ENCODE results near the gene LKAAEAR1. TPM values are rescaled to one million over a fixed set of nuclear protein-coding genes. Genes with fewer than 3 reads are reported as not detected.

Gene LKAAEAR1
- total RNA-seq, 4 donors from 2014 or later, result not detected

- Histone ChIP-seq H3K36me3 (no peaks in the 10 kb centered on the region), H3K4me3 (no peak overlapping the region), H3K27me3 (peaks cover 62% of the 10 kb centered on the region), H3K4me1 (peaks cover 56% of the 10 kb centered on the region), H3K9me3 (no peaks in the 10 kb centered on the region), H3K27ac (no peak overlapping the region)
- DNase-seq (ENCODE audit: low spot score in 2 of 2), result no peak
- TF ChIP-seq EP300 (IDR thresholded peaks at IDR 0.05), result no peak
- TF ChIP-seq, protein P1, sequence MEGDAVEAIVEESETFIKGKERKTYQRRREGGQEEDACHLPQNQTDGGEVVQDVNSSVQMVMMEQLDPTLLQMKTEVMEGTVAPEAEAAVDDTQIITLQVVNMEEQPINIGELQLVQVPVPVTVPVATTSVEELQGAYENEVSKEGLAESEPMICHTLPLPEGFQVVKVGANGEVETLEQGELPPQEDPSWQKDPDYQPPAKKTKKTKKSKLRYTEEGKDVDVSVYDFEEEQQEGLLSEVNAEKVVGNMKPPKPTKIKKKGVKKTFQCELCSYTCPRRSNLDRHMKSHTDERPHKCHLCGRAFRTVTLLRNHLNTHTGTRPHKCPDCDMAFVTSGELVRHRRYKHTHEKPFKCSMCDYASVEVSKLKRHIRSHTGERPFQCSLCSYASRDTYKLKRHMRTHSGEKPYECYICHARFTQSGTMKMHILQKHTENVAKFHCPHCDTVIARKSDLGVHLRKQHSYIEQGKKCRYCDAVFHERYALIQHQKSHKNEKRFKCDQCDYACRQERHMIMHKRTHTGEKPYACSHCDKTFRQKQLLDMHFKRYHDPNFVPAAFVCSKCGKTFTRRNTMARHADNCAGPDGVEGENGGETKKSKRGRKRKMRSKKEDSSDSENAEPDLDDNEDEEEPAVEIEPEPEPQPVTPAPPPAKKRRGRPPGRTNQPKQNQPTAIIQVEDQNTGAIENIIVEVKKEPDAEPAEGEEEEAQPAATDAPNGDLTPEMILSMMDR (IDR thresholded peaks at IDR 0.05), result no peak
- no peak for TF ChIP-seq POLR2AphosphoS5 (IDR thresholded peaks at IDR 0.05)
- TF ChIP-seq POLR2A (IDR thresholded peaks at IDR 0.05), result no peak
- 90% methylated on average over 9 of the region's 9 CpGs for WGBS
Observed at GRCh38 chr20:64043768-64044167, 40.4 kb downstream of the LKAAEAR1 start.

DNA sequence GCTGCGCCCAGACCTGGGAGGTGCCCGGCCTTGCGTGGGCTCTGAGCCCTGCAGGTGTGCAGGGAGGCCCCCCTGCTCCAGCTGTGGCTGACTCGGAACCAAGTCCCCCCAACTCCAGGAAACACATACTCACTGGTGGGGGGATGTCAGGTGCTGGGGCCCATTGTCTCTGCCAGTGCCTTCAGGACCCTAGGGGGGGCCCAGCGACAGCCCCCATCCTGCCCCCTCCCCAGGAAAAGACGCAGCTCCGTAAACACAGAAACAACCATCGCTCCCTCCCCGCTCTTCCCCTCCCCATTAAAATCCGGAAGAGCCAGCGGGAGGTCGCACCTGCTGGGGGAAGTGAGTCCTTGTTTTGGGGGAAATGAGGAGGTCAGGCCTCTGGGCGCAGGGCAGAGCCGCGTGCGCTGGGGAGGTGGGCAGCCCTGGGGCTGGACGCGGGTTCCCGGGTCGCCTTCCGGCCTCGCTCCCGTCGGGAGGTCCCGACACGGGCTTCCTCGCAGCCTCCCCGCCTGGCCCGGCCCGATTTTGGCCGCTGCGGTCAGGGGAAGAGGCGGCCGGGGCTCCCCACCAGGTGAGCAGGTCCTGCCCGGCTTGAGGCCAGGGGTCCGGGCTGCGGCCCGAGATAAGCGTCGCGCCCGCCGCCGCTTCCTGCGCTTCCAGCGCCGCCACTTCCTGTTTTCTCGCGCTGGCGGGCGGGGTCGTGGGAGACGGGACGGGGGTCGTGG is 42.0 kb downstream of the LKAAEAR1 start:
- no peak for TF ChIP-seq EP300 (IDR thresholded peaks at IDR 0.05)
- no peak for TF ChIP-seq POLR2AphosphoS5 (IDR thresholded peaks at IDR 0.05)
- TF ChIP-seq, protein P1 (IDR thresholded peaks at IDR 0.05), result no peak
- no peak for TF ChIP-seq POLR2A (IDR thresholded peaks at IDR 0.05)
- Histone ChIP-seq H3K27ac (peak overlapping the region; percentile 33), H3K4me1 (peaks cover 59% of the 10 kb centered on the region), H3K27me3 (peaks cover 57% of the 10 kb centered on the region), H3K9me3 (no peaks in the 10 kb centered on the region), H3K36me3 (no peaks in the 10 kb centered on the region), H3K4me3 (peak overlapping the region; percentile 46)
- no peak for DNase-seq (ENCODE audit: low spot score in 2 of 2)
- WGBS, result 23% methylated on average over 6 of the region's 55 CpGs

DNA sequence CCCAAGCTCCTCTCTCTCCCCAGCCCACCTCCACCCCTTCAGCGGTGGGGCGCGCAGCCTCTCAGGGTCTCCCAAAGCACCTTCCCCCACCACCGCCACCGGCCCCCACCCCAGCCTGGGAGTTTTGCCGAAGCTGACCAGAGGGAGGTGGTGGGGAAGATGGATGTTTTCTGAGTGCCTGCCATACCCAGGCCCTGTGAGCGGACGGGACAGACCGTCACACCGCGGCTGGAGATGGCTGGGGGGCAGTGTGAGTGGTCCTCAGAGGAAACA is 42.5 kb downstream of the LKAAEAR1 start:
- Histone ChIP-seq H3K36me3 (no peaks in the 10 kb centered on the region), H3K4me3 (peak overlapping the region; percentile 46), H3K27ac (peak overlapping the region; percentile 33), H3K27me3 (peaks cover 52% of the 10 kb centered on the region), H3K4me1 (peaks cover 59% of the 10 kb centered on the region), H3K9me3 (no peaks in the 10 kb centered on the region)
- TF ChIP-seq POLR2A (IDR thresholded peaks at IDR 0.05) (no peak), POLR2AphosphoS5 (IDR thresholded peaks at IDR 0.05) (no peak), EP300 (IDR thresholded peaks at IDR 0.05) (no peak)
- TF ChIP-seq, protein P1 (IDR thresholded peaks at IDR 0.05), result no peak
- DNase-seq (ENCODE audit: low spot score in 2 of 2), result no peak
- 50% methylated on average over 6 of the region's 11 CpGs for WGBS

DNA sequence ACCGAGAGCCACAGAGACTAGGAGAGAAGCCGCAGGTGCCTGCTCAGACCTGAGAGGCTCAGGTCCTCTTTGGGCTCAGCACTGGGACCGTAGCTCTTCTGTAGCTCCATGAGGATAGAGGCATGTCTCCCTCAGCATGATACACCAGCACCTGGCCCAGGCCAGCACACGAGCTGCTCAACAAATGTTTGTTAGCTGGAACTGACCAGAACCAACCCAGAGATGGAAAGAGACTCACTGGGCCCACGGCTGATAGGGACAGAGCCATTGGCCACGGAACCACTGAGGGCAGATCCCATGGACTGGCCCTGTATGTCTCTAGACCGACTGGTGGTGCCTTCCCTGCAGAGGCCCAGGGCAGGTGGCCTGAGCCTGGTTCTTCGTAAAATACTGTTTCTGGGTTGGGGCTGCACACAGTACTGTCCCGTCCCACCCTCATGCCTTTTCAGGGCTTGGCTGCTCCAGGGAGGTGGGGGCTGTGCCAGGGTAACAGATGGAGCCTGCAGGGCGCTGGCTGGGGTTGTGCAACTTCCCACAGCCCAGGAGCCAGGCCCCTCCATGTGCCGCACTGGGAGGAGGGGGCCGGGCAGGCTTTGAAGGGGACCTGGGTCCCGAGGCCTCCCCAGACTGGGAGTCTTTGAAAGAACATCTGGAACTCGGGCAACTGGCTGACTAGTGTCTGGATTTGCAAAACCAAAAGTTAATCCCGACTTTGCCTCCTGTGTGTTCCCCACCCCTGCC is 43.0 kb downstream of the LKAAEAR1 start:
- 20% methylated on average over 1 of the region's 15 CpGs for WGBS
- no peak for DNase-seq (ENCODE audit: low spot score in 2 of 2)
- TF ChIP-seq POLR2A (IDR thresholded peaks at IDR 0.05) (no peak), EP300 (IDR thresholded peaks at IDR 0.05) (no peak)
- TF ChIP-seq, protein P1 (IDR thresholded peaks at IDR 0.05), result no peak
- Histone ChIP-seq H3K4me3 (peak overlapping the region; percentile 46), H3K4me1 (peaks cover 59% of the 10 kb centered on the region), H3K27ac (no peak overlapping the region), H3K27me3 (peaks cover 47% of the 10 kb centered on the region), H3K36me3 (no peaks in the 10 kb centered on the region), H3K9me3 (no peaks in the 10 kb centered on the region)

DNA sequence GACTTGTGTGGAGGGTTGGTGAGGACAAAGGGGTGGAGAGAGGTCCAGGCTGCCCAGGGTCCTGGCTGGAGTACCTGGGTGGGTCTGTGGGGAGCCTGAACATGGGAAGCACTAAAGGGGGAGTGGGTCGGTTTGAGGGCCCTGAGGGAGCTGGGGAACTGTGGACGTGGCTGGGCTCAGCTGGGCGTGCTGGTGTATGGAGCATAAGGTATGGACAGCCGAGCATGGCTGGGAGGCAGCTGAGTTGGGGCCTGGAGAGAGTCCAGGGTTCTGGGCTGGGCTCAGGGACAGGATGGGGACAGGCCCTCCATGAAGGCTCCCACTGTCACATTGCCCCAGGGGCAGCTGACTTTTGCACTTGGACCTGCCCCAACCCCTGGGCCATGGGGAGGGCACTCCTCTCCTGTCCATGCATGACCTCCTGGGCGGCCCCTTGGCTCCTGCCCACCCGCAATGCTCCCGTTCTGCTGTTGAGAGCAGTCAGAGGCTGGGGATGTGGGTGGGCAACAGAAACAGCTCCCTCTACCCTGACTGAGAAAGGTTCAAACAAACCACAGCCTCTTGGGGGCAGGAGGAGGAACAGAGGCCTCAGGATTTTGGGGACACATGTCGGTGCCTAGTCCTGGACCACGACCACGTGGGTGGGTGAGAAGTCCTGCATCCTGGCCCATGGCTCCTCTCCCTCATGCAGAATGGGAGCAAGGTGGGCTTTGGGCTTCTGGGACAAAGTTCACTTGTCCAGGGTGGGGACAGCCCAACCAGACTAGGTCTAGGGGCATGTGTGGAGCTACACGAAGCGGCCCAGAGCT is 43.8 kb downstream of the LKAAEAR1 start:
- Histone ChIP-seq H3K36me3 (no peaks in the 10 kb centered on the region), H3K27ac (no peak overlapping the region), H3K4me1 (peaks cover 59% of the 10 kb centered on the region), H3K4me3 (no peak overlapping the region), H3K27me3 (peaks cover 41% of the 10 kb centered on the region), H3K9me3 (no peaks in the 10 kb centered on the region)
- TF ChIP-seq POLR2AphosphoS5 (IDR thresholded peaks at IDR 0.05) (no peak), EP300 (IDR thresholded peaks at IDR 0.05) (no peak), POLR2A (IDR thresholded peaks at IDR 0.05) (no peak)
- TF ChIP-seq, protein P1 (IDR thresholded peaks at IDR 0.05), result no peak
- DNase-seq (ENCODE audit: low spot score in 2 of 2), result peak in 1 of 2 donors; percentile 65
- WGBS, result 69% methylated on average over 8 of the region's 12 CpGs
